Activated CD4-positive, alpha-beta T cell treated with anti-CD3 and anti-CD28 coated beads, Interleukin-2, Interleukin-4, amounts not matched to agents 100 ng/mL and 50 ng/mL, durations not matched to agents 16 hours and 8 hours (primary cell): ENCODE measurements around the gene KRTAP4-9.
"Not testable (repeated sequence)": the region's sequence is repeated elsewhere in the genome, so short reads cannot be mapped to it uniquely, and the experiment has no call there.

Experiments used
- DNase-seq: peaks from one replicate; pipeline ENCODE4 v3.0.0-alpha.2; 2020; ENCODE audit warnings: low spot score

KRTAP4-9 gene

DNA sequence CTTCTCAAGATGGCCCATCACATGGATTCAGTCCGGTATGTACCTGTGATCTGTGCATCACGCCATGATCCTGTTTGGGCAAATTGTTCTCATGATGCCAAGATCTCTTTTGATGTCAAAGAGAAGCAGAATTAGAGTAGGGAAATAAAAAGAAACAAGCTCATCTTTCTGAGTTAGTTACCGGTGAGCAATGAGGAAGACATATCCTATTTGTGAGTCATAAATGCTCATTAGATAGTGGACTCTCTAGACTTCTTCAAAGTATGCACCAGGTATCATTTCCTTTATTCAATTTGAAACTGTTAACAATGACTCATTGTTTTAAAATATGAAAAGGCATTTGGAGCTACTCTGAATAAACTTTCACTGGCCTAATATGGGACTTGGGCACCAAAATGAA, 26.8 kb downstream of the KRTAP4-9 start:
- no peak for DNase-seq

GRCh38 chr17:41133880-41134735, 28.9 kb downstream of the KRTAP4-9 start:
- no peak for DNase-seq

DNA sequence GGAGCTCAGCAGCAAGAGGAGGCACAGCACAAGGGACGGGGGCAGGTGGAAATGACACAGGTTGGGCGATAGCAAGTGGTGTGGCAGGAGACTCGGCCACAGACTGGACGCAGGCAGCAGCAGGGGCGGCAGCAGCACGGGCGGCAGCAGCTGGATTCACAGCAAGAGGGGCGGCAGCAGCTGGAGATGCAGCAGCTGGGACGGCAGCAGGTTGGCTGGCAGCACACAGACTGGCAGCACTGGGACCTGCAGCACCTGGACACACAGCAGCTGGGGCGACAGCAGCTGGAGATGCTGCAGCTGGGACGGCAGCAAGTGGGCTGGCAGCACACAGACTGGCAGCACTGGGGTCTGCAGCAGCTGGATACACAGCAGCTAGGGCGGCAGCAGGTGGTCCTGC, 34.7 kb downstream of the KRTAP4-9 start:
- not testable (repeated sequence) for DNase-seq

- no peak for DNase-seq
Measured at GRCh38 chr17:41140360-41141131, 35.4 kb downstream of the KRTAP4-9 start, which contains the start of gene KRTAP4-6. KRTAP4-6 (minus strand) TSS chr17:41140544; CDS start chr17:41140487, 57 bp downstream.

- no peak for DNase-seq
Measured at GRCh38 chr17:41141361-41141760, 36.2 kb downstream of the KRTAP4-9 start.

- no peak for DNase-seq
Measured at GRCh38 chr17:41144846-41145245, 39.7 kb downstream of the KRTAP4-9 start.

- no peak for DNase-seq
Measured at GRCh38 chr17:41145261-41145660, 40.1 kb downstream of the KRTAP4-9 start.

- DNase-seq: no peak
Measured at GRCh38 chr17:41147531-41148204, 42.5 kb downstream of the KRTAP4-9 start.

- DNase-seq: not testable (repeated sequence)
Measured at GRCh38 chr17:41148971-41149651, 43.9 kb downstream of the KRTAP4-9 start.

- no peak for DNase-seq
Measured at GRCh38 chr17:41149652-41149985, 44.4 kb downstream of the KRTAP4-9 start, which contains the start of gene KRTAP4-5. KRTAP4-5 (minus strand) TSS chr17:41149825; CDS start chr17:41149767, 58 bp downstream.

- DNase-seq: no peak
Measured at GRCh38 chr17:41150026-41150425, 44.8 kb downstream of the KRTAP4-9 start.

GRCh38 chr17:41151525-41151924, 46.3 kb downstream of the KRTAP4-9 start:
- DNase-seq: no peak

DNA sequence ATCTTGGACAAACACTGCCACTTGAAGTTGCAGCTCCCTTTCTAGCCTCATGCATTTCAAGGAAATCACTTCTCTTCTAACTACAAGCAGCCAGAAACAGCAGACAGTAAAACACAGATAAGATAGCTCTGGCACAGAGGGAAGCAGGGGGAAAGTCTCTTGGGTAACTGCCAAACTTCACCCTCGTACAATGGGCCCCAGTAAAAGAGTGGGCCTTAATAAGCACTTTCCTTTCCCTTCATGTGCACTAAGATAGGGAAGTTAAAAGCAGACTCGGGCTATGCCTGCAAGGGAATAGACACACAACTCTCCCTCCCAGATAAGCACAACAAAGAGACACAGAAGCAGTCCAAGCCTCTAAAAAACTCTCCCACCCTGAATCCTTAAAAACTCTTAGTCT, 48.7 kb downstream of the KRTAP4-9 start:
- DNase-seq: no peak
